Stimulated activated CD4-positive, alpha-beta T cell treated with anti-CD3 and anti-CD28 coated beads, TNF-alpha, amount 100 ng/mL, for 24 hours (primary cell): ENCODE results near the gene CDO1.

Experiments
- DNase-seq, 3 experiments: peaks; one replicate each; pipeline ENCODE4 v3.0.0-alpha.2; 2020; ENCODE audit warnings: low read depth in 3 of 3

The CDO1 gene

DNA sequence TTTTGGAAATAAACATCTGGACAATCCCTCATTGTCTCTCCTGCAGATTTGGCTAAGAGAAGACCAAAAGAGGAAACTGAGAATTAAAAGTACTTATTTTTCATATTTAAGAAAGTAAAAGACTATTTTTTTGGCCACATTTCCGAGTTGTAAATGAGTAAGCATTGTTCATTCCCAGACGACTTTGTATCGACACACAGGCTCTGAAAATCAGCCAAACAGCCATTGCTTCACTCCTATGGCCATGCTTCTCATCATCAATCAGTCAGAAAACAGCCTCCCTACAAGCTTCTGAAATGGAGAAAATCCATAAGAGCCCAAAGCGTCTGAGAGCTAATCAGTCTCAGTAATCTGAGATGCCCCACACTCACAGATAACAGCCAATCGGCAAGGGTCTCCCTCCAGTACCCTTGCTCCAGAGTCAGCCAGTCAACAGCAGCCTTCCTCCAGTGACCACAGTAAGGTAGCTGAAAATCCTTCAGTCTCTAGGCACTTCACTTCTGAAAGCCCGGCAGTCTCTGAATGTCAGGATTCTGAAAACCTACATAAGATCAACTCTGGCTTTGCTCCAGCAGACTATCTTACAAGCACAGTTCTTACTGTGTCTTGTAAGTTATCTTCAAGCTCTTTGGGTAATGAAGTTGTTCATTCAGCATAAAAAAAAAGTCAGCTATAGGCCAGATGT lies 30.9 kb downstream of the CDO1 start:
- no peak for DNase-seq

- no peak for DNase-seq
Observed at GRCh38 chr5:115778417-115778816, 38.0 kb downstream of the CDO1 start.

GRCh38 chr5:115776989-115777388 lies 39.5 kb downstream of the CDO1 start:
- no peak for DNase-seq

- DNase-seq = no peak
Observed at GRCh38 chr5:115775999-115776398, 40.5 kb downstream of the CDO1 start.

DNA sequence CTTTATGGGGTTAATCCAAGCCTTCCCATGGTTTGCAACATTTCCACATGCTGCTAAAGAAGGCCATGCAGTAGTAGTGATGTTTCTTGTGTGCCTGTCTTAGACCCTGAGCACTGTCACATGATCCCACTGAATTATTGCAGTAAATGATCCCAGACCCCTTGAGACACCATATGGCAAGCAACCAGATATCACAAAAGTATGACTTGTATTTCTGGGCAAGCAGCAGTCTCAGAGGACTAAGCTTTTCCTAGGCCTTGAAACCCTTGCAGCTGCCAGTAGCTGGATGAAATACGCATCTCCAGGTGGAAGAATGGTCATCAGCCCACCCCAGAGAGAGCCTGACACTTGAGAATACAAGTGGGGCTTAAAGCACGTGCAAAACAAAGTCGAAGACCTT lies 41.8 kb downstream of the CDO1 start:
- DNase-seq = no peak

DNA sequence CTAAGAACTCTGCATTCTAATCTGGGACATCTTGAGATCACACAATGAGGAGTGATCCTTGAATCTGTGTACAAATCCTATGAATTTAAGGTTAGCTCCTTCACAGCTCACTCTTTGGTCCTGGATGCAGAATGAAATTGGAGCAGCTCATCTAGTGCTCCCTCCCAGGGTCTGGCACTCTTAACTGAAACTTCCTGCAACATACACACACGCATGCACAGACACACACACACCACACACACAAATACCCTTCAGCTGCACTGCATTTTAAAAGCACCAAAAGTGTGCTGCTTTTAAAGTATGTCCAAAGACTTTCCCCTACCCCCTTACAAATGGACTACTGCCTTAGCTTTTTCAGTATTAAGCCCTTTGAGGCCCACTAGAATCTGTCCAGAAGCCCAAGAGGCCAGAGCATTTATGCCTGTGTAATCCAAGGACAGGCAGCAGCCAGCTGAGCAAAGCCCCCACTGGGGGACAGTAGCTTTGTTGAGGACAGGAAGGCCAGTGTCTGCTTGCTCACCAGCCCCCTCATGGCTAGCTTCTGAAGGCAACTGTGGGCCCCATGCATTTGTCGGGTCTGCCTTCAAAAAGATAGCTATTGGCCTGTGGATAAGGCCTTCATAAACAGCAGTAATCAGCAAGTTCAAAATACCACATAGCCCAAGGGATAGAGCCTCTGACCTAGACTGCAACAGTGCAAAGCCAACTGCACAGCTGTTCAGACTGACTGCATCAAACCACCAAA lies 43.6 kb downstream of the CDO1 start:
- DNase-seq = no peak

- DNase-seq = no peak
Observed at GRCh38 chr5:115770466-115770865, 46.0 kb downstream of the CDO1 start.

GRCh38 chr5:115767424-115767823 lies 49.0 kb downstream of the CDO1 start:
- no peak for DNase-seq

GRCh38 chr5:115766608-115767007 lies 49.9 kb downstream of the CDO1 start:
- DNase-seq = no peak

DNA sequence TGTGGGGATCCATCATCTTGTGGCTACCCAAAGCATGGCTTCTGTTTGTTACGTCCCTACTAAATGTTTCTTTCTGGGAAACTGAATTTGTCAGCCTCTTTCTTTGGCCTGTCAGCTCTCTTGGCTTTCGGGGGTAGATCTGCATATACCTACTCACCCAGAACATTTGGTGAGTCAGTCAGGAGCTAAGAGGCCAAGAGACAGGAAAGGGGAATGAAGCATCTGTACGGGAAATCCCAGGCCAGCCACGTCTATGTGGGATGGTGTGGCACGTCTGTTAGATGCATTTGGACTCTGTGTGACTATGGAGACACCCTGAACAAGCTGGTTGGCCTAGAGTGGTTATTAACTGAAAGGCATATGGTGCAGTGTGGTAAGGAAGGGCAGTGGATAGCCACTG lies 58.1 kb downstream of the CDO1 start:
- no peak for DNase-seq

DNA sequence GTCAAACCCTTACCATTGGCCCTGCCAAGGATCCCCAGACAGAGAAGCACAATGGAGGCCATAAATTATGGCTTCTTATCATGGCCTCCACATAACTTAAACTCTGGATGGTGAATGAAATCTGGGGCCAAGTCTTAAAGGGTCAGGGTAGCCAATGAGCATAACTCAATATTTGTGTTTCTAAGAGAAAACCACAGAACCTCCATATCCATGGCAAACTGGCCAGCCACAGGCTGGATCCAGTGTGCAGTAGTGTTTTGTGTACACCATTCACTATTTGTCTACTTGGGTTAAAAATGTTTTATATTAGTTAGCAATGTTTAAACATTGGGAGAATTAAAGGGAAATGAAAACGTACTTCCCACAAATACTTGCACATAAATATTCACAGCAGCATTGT lies 60.8 kb downstream of the CDO1 start:
- no peak for DNase-seq
